IMR-90 (cell line): ENCODE measurements around the gene AMOTL2. TPM values are rescaled to one million over a fixed set of nuclear protein-coding genes. Genes with fewer than 3 reads are reported as not detected.

Experiments used
- ATAC-seq: fragments of 200-7000 bp; cut with Tn5 transposase; 2 replicates; pipeline ENCODE4 v1.9.1; 2020; ENCODE audit warnings: low read depth, mild to moderate bottlenecking, moderate library complexity
- BruUV-seq: library from RNA; stranded (reverse); fragments of 400-500 nt; replicated peaks from 2 replicates; lab custom pipeline; 2021; lab: Mats Ljungman, UMichigan
- CTCF ChIA-PET: fragments of 300-600 bp; formaldehyde crosslinking; extraction: SDS; loops from one replicate; lab custom pipeline; 2021; ENCODE audit warnings: antibody characterized with exemption; lab: Yijun Ruan, JAX
- POLR2A ChIA-PET: fragments of 300-600 bp; sonication (Branson Sonifier 250); formaldehyde crosslinking; loops from one replicate; lab custom pipeline; 2022; ENCODE audit warnings: antibody characterized with exemption; ENCODE audit not compliant: unreplicated experiment; lab: Charles Lee
- DNase-seq: peaks from one replicate; pipeline ENCODE4 v3.0.0; 2013
- H2AFZ ChIP-seq: replicated peaks from 2 replicates; pipeline ENCODE3; 2013; ENCODE audit warnings: low read length, mild to moderate bottlenecking; ENCODE audit not compliant: poor library complexity
- H2AK5ac ChIP-seq: 2 replicates; pipeline ENCODE4 v1.6.1; 2013; ENCODE audit warnings: low read depth, low read length, inconsistent platforms
- H2AK9ac ChIP-seq: replicated peaks from 2 replicates; pipeline ENCODE3; 2013; ENCODE audit warnings: mild to moderate bottlenecking, low read depth, low read length, moderate library complexity; ENCODE audit not compliant: poor library complexity
- H2BK120ac ChIP-seq: 2 replicates; pipeline ENCODE4 v1.6.1; 2013; ENCODE audit warnings: low read depth, low read length, inconsistent platforms
- H2BK15ac ChIP-seq: 3 replicates; pipeline ENCODE4 v1.6.1; 2013; ENCODE audit warnings: low read depth, low read length, inconsistent platforms
- H2BK20ac ChIP-seq: 2 replicates; pipeline ENCODE4 v1.6.1; 2013; ENCODE audit warnings: low read depth, mild to moderate bottlenecking, inconsistent platforms, low read length, moderate library complexity
- H2BK5ac ChIP-seq: 2 replicates; pipeline ENCODE4 v1.6.1; 2013; ENCODE audit warnings: mild to moderate bottlenecking, low read depth, low read length, inconsistent platforms; ENCODE audit not compliant: poor library complexity, severe bottlenecking
- H3K14ac ChIP-seq: replicated peaks from 2 replicates; pipeline ENCODE4 v1.6.1; 2013; ENCODE audit warnings: low read depth, low read length, inconsistent platforms
- H3K18ac ChIP-seq: 2 replicates; pipeline ENCODE4 v1.6.1; 2013; ENCODE audit warnings: low read depth, low read length, control low read depth
- H3K23ac ChIP-seq: 2 replicates; pipeline ENCODE4 v1.6.1; 2013; ENCODE audit warnings: low read depth, low read length, inconsistent platforms
- H3K27ac ChIP-seq: 2 replicates; pipeline ENCODE4 v1.5.1; 2013; ENCODE audit warnings: mild to moderate bottlenecking, control low read depth, low read length; ENCODE audit not compliant: insufficient read depth
- H3K27me3 ChIP-seq: 2 replicates; pipeline ENCODE4 v1.6.1; 2013; ENCODE audit warnings: low read length; ENCODE audit not compliant: control insufficient read depth, insufficient read depth
- H3K36me3 ChIP-seq: 2 replicates; pipeline ENCODE4 v1.6.1; 2013; ENCODE audit warnings: low read length, mixed read lengths; ENCODE audit not compliant: control insufficient read depth, insufficient read depth
- H3K4ac ChIP-seq: 2 replicates; pipeline ENCODE4 v1.6.1; 2013; ENCODE audit warnings: low read depth, low read length, inconsistent platforms
- H3K4me1 ChIP-seq: 2 replicates; pipeline ENCODE4 v1.6.1; 2013; ENCODE audit warnings: low read length, mixed read lengths; ENCODE audit not compliant: control insufficient read depth, insufficient read depth
- H3K4me2 ChIP-seq: 2 replicates; pipeline ENCODE4 v1.6.1; 2013; ENCODE audit warnings: low read depth, mild to moderate bottlenecking, control low read depth, low read length, moderate library complexity
- H3K4me3 ChIP-seq: 2 replicates; pipeline ENCODE4 v1.5.1; 2013; ENCODE audit warnings: low read depth, mild to moderate bottlenecking, control low read depth, low read length, moderate library complexity; ENCODE audit not compliant: insufficient read depth
- H3K56ac ChIP-seq: 2 replicates; pipeline ENCODE4 v1.6.1; 2013; ENCODE audit warnings: low read length, inconsistent platforms; ENCODE audit not compliant: insufficient read depth; ENCODE audit errors: extremely low read depth
- H3K79me1 ChIP-seq, 2 experiments: 2 replicates each; pipeline ENCODE4 v1.6.1; 2013; ENCODE audit warnings: low read length in 2 of 2, inconsistent platforms in 1 of 2, low read depth in 1 of 2
- H3K9ac ChIP-seq: 2 replicates; pipeline ENCODE4 v1.6.1; 2013; ENCODE audit warnings: low read depth, low read length, control low read depth
- H3K9me1 ChIP-seq: 2 replicates; pipeline ENCODE4 v1.6.1; 2013; ENCODE audit warnings: low read length, inconsistent platforms; ENCODE audit not compliant: insufficient read depth
- H3K9me3 ChIP-seq: 2 replicates; pipeline ENCODE4 v1.6.1; 2013; ENCODE audit warnings: low read length; ENCODE audit not compliant: control insufficient read depth, insufficient read depth
- H4K20me1 ChIP-seq: 2 replicates; pipeline ENCODE4 v1.6.1; 2013; ENCODE audit warnings: low read length, inconsistent platforms; ENCODE audit not compliant: insufficient read depth
- H4K5ac ChIP-seq: 2 replicates; pipeline ENCODE4 v1.6.1; 2013; ENCODE audit warnings: mild to moderate bottlenecking, low read depth, low read length, control low read depth
- H4K8ac ChIP-seq, 2 experiments: 2 replicates each; pipeline ENCODE4 v1.6.1; 2013; ENCODE audit warnings: low read depth in 2 of 2, low read length in 2 of 2, control low read depth in 1 of 2, inconsistent platforms in 1 of 2
- H4K91ac ChIP-seq: 2 replicates; pipeline ENCODE4 v1.6.1; 2013; ENCODE audit warnings: low read depth, low read length, inconsistent platforms; ENCODE audit not compliant: insufficient read depth
- CEBPB ChIP-seq: IDR thresholded peaks from 2 replicates; pipeline ENCODE4 v1.6.1; 2012; ENCODE audit warnings: low read depth, low read length, improper control_type of control experiment
- CHD1 ChIP-seq: IDR thresholded peaks from 2 replicates; pipeline ENCODE4 v1.6.1; 2012; ENCODE audit warnings: low read depth, low read length, improper control_type of control experiment
- CTCF ChIP-seq: conservative IDR thresholded peaks from 2 replicates; pipeline ENCODE4 v1.5.1; 2012; ENCODE audit warnings: mild to moderate bottlenecking, low read depth, low read length, improper control_type of control experiment
- MAFK ChIP-seq: IDR thresholded peaks from 2 replicates; pipeline ENCODE4 v1.6.1; 2012; ENCODE audit warnings: low read depth, low read length, improper control_type of control experiment
- MAZ ChIP-seq: IDR thresholded peaks from 2 replicates; pipeline ENCODE4 v1.6.1; 2012; ENCODE audit warnings: low read depth, mild to moderate bottlenecking, low read length, improper control_type of control experiment, moderate library complexity, borderline replicate concordance
- MXI1 ChIP-seq: IDR thresholded peaks from 2 replicates; pipeline ENCODE4 v1.6.1; 2012; ENCODE audit warnings: low read depth, mild to moderate bottlenecking, low read length, moderate library complexity, borderline replicate concordance
- NFE2L2 ChIP-seq: fragments of 150-350 bp; IDR thresholded peaks from 2 replicates; pipeline ENCODE4 v1.6.1; 2016; ENCODE audit warnings: low read depth, mild to moderate bottlenecking, low read length
- POLR2A ChIP-seq: IDR thresholded peaks from 2 replicates; pipeline ENCODE4 v1.6.1; 2012; ENCODE audit warnings: mild to moderate bottlenecking, low read depth, low read length
- RAD21 ChIP-seq: IDR thresholded peaks from 2 replicates; pipeline ENCODE4 v1.6.1; 2012; ENCODE audit warnings: low read length, improper control_type of control experiment
- RCOR1 ChIP-seq: IDR thresholded peaks from 2 replicates; pipeline ENCODE4 v1.6.1; 2012; ENCODE audit warnings: mild to moderate bottlenecking, low read length, improper control_type of control experiment; ENCODE audit not compliant: insufficient replicate concordance
- SMC3 ChIP-seq: fragments of 150-350 bp; IDR thresholded peaks from 2 replicates; pipeline ENCODE4 v1.6.1; 2016; ENCODE audit warnings: low read depth, mild to moderate bottlenecking, antibody characterized with exemption, low read length, moderate library complexity
- USF2 ChIP-seq: fragments of 150-350 bp; IDR thresholded peaks from 2 replicates; pipeline ENCODE4 v1.6.1; 2017; ENCODE audit warnings: mild to moderate bottlenecking, antibody characterized with exemption, low read length, low read depth
- WGBS, 2 experiments: methylation state at CpG; one replicate each; pipeline versions ENCODE4 v1.1.5 to v1.1.7; 2013; ENCODE audit warnings: missing lambda C conversion rate in 2 of 2; ENCODE audit not compliant: insufficient read length in 1 of 2; ENCODE audit errors: extremely low coverage in 2 of 2; 5-methylcytosine and 5-hydroxymethylcytosine counted together
- dilution Hi-C: fragments of 300-500 bp; cut with HindIII; formaldehyde crosslinking; loops from one replicate; pipeline ENCODE4 v1.14.3; 2018; ENCODE audit warnings: low sequenced_read_pairs; ENCODE audit not compliant: unreplicated experiment
- in situ Hi-C: fragments of 300-500 bp; cut with MboI; formaldehyde crosslinking; loops from 3 replicates; pipeline ENCODE4 v1.14.3; 2019; ENCODE audit warnings: low sequenced_read_pairs, inconsistent platforms, mixed read lengths
- intact Hi-C: fragments of 100-400 bp; cut with micrococcal nuclease; formaldehyde crosslinking; loops from 2 replicates; pipeline ENCODE4 v1.10.0; 2022
- polyA plus RNA-seq, 3 experiments: library from polyadenylated mRNA; depleted of rRNA; stranded (reverse); fragments of >200 nt; gene quantifications; 2 replicates each; pipeline ENCODE4 v1.2.3, GENCODE V29; 2012; ENCODE audit warnings: low replicate concordance in 1 of 3
- total RNA-seq: library from RNA; depleted of rRNA; stranded (reverse); fragments of >200 nt; gene quantifications from 2 replicates; pipeline ENCODE4 v1.2.3, GENCODE V29; 2012

The AMOTL2 gene
- total and polyA plus RNA-seq, 2 of the 4 experiments (the other 2 are of a cell fraction), result 162 to 176 TPM

- Histone ChIP-seq H3K9me3 (no peaks in the 10 kb centered on the region), H3K27ac (no peak overlapping the region), H4K8ac (no peak overlapping the region), H3K4me3 (no peak overlapping the region), H2AK9ac (no peak overlapping the region), H3K4me2 (no peak overlapping the region), H3K4me1 (peaks cover 17% of the 10 kb centered on the region), H3K79me1 (peaks cover 0 to 27% of the 10 kb centered on the region in 2 experiments; a peak in 3 of 4 replicates), H4K20me1 (no peaks in the 10 kb centered on the region), H3K23ac (no peak overlapping the region), H3K9ac (no peak overlapping the region), H3K14ac (no peak overlapping the region), H2BK20ac (no peak overlapping the region), H2BK5ac (no peak overlapping the region), H3K4ac (no peak overlapping the region), H3K27me3 (no peaks in the 10 kb centered on the region), H4K5ac (no peak overlapping the region), H2AFZ (no peak overlapping the region), H2BK15ac (no peak overlapping the region), H3K9me1 (peaks cover 6% of the 10 kb centered on the region), H4K91ac (no peak overlapping the region), H2AK5ac (no peak overlapping the region), H3K36me3 (no peaks in the 10 kb centered on the region), H3K18ac (no peak overlapping the region), H2BK120ac (no peak overlapping the region), H3K56ac (no peak overlapping the region)
- no TSS peak for BruUV-seq
- ATAC-seq (no peak), DNase-seq (no peak)
- CTCF ChIA-PET, result no interaction called here
- POLR2A ChIA-PET, result no interaction called here
- in situ Hi-C loops (loop anchor here (5.0 to 10.0 kb wide), 3 partner anchors 94 to 372 kb away; no protein-coding TSS in a partner anchor), intact Hi-C loops (no loop called here), dilution Hi-C loops (no loop called here)
- 100% methylated on average over 1 of the region's 7 CpGs; no CpG with 5 or more reads in 1 of the 2 experiments for WGBS, 2 experiments
- TF ChIP-seq CTCF (no peak), RCOR1 (no peak), USF2 (no peak), NFE2L2 (no peak), RAD21 (no peak), SMC3 (no peak), MXI1 (no peak), MAFK (no peak), MAZ (no peak), CEBPB (no peak), CHD1 (no peak), POLR2A (no peak)
These were observed 67.9 kb downstream of the AMOTL2 start for GRCh38 chr3:134306320-134306719.
